AG09309 (cell line): ENCODE data around the gene TRIM46.

Experiments used
- DNase-seq: peaks from one replicate; pipeline ENCODE4 v3.0.0-alpha.2; 2010; ENCODE audit warnings: low read depth
- H3K4me3 ChIP-seq: 2 replicates; pipeline ENCODE4 v1.5.1; 2011; ENCODE audit warnings: mild to moderate bottlenecking, low read depth, low read length, moderate library complexity; ENCODE audit not compliant: control insufficient read depth
- TF ChIP-seq, protein P1 (sequence below): IDR thresholded peaks from 2 replicates; pipeline ENCODE4 v1.5.1; 2011; ENCODE audit warnings: mild to moderate bottlenecking, low read depth, low read length, inconsistent platforms; ENCODE audit not compliant: insufficient read depth, control insufficient read depth; ENCODE audit errors: missing control alignments

Gene TRIM46

GRCh38 chr1:155179112-155180031 lies 5.7 kb downstream of the TRIM46 start:
- TF ChIP-seq, protein P1, sequence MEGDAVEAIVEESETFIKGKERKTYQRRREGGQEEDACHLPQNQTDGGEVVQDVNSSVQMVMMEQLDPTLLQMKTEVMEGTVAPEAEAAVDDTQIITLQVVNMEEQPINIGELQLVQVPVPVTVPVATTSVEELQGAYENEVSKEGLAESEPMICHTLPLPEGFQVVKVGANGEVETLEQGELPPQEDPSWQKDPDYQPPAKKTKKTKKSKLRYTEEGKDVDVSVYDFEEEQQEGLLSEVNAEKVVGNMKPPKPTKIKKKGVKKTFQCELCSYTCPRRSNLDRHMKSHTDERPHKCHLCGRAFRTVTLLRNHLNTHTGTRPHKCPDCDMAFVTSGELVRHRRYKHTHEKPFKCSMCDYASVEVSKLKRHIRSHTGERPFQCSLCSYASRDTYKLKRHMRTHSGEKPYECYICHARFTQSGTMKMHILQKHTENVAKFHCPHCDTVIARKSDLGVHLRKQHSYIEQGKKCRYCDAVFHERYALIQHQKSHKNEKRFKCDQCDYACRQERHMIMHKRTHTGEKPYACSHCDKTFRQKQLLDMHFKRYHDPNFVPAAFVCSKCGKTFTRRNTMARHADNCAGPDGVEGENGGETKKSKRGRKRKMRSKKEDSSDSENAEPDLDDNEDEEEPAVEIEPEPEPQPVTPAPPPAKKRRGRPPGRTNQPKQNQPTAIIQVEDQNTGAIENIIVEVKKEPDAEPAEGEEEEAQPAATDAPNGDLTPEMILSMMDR: no peak
- DNase-seq: no peak
- H3K4me3 ChIP-seq: no peak overlapping the region

- TF ChIP-seq, protein P1: no peak
- H3K4me3 ChIP-seq: no peak overlapping the region
- no peak for DNase-seq
Observed at GRCh38 chr1:155181371-155182051, 7.9 kb downstream of the TRIM46 start.

DNA sequence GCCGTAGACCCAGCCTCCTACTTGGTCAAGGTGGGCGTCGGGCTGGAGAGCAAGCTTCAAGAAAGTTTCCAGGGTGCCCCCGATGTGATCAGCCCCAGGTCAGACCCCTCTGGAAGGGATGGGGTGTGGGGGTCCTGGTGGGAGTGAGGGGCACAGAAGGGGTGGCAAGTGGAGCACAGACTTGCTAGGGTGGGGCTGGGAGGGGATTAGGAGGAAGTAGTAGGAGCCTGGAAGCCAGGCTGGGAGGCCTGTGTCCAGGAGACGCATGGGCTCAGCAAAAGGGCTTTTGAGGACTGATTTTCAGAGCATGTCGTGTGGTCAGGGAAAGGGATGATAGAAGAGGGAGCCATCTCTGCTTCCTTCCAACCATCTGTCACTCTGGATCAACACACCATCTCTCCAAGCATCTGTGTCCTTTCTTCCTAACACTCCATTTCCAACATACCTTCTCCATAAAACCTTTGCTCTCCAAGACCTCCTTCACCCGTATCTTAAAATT lies 8.5 kb downstream of the TRIM46 start:
- no peak overlapping the region for H3K4me3 ChIP-seq
- TF ChIP-seq, protein P1: no peak
- DNase-seq: no peak

- H3K4me3 ChIP-seq: no peak overlapping the region
- TF ChIP-seq, protein P1: no peak
- no peak for DNase-seq
Observed at GRCh38 chr1:155183775-155184221, 10.1 kb downstream of the TRIM46 start.

GRCh38 chr1:155184351-155184811 lies 10.7 kb downstream of the TRIM46 start:
- TF ChIP-seq, protein P1: no peak
- no peak for DNase-seq
- H3K4me3 ChIP-seq: no peak overlapping the region
